ENCODE results near the gene C11orf21. TPM values are rescaled to one million over a fixed set of nuclear protein-coding genes. Genes with fewer than 3 reads are reported as not detected.
A peak's percentile ranks its signal among the peaks of the same experiment; 100 is the strongest.

C11orf21 gene
- total RNA-seq, 1 donor from 2014 or later = 0.10 TPM

DNA sequence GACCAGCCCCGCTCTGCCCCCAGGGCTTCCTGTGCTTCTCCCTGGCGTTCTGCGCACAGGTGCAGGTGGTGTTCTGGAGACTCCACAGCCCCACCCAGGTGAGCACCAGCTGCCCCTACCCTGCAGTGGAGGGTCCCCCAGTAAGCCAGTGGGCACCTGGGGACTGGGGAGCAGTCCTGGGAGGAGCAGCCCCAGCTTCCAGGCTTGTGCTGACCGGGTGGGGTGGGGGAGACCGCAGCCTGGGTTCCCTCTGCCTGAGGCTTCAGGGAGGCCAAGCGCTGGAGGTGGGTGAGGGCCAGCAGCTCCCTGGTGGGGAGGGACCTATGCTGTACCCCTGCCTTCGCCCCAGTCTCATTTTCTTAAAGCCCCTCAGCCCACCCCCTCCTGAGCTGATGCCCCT is 7.0 kb upstream of the C11orf21 start:
- DNase-seq = no peak

DNA sequence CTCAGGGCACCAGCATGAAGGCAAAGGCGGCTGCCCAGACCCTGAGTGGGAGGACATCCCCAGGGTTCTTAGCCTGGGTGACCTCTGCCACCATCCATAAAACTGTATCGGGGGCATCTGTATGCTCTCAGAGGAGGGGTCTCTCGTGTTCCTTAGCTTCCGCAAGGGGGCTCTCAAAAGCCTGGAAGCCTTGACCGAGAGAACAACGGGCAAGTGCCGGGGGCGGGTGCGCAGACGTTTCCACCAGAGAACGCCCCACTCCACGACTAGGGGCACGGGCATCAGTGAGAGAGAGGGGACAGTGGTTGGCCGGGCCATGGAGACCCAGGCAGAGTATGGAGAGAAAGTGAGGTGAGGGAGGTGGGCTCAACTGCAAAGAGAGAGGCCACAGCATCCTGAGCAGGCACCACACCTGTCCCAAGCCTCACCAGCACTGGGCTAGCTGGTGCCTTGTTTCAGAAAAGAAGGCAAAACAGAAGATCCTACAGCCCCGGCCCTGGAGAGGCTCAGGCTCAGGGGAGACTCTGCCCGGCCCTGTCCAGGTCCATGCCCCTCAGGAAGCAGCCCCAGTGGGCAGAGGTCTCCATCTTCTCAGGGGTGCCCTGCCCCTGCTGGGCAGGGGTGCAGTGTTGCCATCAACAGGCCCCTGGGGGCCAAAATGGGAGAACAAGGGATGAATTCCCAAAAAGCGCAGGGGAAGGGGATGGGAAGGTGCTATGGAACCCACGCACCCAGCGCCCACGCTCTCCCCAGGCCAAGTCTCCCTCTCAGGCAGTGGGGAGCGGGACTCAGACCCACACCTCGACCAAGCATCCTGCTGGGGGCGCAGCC is 6.0 kb upstream of the C11orf21 start:
- no peak for DNase-seq

DNA sequence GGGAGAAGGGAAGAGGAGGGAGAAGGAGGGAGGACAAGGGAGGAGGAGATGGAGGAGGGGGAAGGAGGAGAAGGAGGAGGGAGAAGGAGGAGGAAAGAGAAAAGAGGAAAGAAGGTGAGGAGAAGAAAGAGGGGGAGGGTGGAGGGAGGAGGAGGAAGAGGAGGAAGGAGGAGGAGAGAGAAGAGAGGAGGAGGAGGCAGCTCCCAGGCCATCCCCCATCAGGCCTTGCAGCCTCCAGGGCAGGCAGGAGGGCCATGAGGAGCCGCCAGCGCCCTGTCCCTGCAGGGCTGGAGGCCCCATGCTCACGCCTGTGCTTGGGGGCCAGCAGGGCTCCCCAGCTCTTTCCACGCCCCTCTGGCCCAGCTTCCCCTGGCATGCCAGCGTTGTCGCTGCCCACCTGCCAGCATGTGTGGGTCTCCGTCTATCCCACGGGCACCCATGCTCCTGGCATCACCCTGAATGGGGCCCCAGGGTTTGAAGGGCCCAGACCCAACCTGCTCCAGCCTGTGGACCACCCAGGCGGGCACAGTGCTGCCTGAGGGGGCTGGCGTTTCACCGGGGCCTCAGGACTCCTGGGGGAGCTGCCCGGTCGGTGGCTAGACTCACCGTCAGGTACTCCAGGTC is 5.3 kb upstream of the C11orf21 start:
- no peak for DNase-seq

DNA sequence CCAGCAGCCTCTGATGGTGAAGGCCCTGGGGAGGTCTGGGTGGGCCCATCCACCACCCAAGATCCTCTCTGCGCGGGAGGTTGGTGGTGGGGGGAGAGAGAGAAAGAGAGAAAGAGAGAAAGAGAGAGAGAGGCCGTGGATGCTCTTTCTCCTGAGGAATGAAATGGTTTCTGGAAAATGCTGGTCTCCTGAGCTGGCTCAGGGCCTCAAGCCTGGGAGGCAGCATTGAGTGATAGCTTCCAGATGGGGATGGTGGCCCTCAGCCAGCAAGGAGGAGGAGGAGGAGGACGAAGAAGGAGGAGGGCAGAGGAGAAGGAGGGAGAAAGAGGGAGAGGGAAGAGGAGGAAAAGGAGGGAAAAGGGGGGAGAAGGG is 4.7 kb upstream of the C11orf21 start:
- DNase-seq = peak; percentile 92

DNA sequence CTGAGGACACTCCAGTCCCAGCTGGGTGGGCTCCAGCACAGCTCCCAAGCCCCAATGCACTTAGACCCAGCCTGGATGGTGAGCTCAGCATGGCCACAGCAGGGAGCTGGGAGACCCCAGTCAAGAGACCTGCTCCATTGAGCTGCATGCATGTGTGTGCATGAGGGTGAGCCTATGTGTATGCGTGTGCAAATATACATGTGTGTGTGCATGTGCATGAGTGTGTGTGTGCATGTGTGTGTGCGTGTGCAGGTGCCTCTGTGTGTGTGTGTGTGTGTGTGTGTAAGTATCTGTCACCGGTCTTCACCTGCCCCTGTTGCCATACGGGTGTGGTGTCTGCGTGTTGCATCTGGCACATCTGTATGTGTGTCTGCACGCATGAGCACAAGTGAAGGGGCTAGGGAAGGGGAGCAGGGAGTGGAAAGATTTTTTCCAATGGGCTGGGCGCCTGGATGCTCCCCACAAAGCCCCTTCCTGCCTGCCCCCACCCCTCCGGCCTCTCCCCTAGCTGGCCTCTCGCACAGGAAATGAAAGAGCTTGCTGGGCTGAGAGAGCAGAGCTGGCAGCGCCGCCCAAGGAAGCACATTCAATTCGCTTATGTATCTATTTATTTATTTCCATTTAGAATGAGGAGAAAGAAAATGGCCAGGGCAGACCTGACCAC is 4.2 kb upstream of the C11orf21 start:
- peak; percentile 93 for DNase-seq

DNA sequence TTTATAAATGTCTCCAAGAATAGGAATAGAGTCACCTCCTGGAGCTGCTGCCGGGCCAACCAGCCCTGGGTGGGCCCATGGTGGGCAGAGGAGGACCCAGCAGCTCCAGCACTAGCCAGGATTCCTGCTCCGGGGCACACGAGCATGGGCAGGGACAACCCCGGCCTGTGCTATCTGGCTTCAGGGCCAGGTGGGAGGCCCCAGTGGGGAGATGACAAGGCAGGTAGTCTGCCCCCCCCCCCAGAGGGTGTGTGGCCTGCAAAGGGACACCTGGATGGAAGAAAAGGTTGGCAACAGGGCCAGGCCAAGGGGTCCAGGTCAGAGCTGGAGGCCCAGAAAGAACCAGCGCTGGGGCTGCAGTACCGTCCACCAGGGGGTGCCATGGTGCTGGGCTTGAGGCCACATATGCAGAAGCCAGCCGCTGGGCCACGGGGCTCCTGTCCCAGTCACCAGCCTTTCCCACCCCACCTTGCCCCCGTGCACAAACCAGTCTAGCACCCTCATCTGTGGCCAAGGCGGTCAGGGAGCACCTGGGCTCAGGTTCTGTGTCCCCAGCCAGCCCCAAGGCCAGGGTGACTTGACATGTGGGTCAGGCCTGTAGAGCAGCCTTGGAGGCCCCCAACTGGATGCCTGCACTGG is 3.5 kb upstream of the C11orf21 start:
- DNase-seq = peak; percentile 86

DNA sequence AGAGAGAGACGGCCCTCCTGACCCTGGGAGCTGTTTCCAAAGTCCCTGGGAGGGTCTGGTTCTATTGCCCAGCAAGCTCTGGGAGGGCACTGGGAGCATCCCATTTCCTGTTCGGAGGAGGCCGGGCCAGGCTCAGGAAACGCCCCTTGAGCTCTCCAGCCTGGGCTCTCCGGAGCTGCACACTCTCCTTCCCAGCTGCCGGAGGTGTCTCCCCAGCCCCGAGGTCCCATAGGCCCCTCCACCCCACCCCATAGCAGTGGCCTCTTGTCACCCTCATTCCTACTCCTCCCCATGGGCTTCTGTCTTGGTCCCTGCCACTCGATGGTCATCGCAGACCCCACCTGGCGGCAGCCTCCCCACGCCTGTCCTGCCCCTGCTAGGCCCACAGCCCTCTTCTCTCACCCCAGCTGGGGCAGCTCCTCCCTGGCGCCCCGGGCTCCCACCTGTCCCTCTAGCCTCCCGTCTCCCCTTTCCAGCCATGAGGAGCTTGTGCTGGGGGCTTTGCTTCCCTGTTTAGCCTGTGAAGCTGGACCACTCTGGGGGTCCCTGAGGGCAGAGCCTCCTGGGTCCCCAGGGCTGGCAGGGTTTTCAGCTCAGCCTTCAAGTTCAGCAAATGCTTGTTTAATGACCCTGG is 2.9 kb upstream of the C11orf21 start:
- DNase-seq = no peak

DNA sequence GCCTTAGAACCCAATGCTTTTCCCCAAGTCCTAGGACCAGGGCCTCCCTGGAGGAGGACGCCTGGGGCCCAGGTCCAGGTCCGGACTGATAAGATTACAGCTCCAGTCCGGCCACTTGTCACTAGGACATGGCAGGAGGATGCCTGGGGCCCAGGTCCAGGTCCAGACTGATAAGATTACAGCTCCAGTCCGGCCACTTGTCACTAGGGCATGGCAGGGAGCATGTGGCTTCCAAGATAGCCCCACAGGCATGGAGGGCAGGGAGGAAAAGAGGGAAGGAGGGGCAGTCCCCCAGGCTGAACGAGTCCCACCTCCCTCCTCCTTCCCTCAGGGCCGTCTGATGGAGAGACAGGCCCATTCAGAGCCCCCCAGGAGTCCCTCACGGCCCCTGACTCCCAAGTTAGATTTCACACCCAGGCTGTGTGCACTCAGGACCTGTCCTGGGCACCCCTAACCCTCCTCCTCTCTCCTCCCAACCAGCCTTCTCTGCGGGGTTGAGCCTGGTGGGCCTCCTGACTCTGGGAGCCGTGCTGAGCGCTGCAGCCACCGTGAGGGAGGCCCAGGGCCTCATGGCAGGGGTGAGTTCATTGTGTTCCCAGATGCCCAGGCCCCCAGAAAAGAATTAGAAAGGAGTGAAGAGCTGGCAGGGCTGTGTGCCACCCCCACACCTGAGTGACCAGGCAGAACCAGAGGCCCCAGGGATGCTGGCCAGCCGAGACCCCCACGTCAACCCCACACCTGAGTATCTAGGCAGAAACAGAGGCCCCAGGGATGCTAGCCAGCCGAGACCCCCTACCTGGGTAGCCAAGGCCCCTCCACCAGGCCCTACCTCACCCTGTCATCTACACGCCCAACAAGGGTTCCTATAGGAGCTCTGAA is 2.1 kb upstream of the C11orf21 start:
- DNase-seq = no peak

DNA sequence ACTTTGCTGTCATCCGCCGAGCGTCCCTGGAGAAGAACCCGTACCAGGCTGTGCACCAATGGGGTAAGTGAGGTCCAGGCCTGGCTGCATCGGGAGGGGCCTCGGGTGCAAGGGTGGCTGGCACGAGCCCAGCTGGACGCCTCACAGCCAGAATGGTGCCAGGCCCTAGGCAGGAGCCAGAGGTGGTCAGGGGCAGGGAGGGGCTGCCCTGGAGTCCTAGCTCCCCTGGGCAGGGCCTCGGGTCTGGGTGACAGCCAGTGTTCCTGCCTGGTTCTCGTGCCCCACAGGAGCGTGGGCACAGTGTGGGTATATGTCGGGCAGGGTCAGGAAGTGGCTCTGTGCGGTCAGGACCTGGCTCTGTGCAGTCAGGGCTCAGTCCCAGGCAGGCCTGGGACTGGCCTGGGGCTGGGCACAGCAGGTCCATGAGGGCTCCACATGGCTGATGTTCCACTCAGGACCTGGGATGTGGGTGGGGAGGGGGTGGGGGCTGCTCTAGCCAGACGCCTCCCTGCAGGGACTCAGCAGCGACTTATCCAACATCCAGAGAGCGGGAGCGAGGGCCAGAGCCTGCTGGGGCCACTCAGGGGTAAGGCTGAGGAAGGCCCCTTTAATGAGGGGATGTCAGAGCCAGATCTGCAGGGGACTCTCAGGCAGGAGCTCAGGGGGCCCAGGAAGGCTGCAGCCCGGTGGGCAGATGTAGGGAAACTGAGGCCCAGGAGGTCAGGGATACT is 1.3 kb upstream of the C11orf21 start:
- no peak for DNase-seq

DNA sequence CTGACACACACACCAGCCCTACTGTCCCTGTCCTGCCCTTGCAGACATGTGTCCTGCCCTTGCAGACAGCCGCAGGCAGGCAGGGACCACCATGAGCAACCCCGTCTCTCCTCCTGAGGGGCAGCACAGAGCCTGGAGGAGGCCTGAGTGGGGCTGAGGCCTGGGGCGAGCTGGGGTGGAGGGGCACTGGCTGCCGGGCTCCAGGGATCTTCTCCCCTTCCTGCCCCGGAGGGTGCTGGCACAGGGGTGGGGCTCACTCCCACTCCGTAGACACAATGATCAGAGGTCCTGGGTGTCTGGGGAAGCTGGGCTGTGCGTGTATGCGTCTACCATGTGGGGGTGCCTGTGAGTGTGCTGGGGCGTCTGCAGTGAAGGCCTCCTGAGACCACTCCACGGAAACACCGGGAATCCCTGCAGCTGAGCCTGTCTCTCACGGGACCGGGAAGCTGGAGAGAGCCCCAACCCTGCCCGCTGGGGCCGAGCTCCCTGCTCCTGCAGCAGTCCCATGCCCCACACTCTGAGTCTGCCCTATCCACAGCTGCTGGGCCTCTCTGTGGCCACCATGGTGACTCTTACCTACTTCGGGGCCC is 683 bp upstream of the C11orf21 start:
- DNase-seq = no peak

DNA sequence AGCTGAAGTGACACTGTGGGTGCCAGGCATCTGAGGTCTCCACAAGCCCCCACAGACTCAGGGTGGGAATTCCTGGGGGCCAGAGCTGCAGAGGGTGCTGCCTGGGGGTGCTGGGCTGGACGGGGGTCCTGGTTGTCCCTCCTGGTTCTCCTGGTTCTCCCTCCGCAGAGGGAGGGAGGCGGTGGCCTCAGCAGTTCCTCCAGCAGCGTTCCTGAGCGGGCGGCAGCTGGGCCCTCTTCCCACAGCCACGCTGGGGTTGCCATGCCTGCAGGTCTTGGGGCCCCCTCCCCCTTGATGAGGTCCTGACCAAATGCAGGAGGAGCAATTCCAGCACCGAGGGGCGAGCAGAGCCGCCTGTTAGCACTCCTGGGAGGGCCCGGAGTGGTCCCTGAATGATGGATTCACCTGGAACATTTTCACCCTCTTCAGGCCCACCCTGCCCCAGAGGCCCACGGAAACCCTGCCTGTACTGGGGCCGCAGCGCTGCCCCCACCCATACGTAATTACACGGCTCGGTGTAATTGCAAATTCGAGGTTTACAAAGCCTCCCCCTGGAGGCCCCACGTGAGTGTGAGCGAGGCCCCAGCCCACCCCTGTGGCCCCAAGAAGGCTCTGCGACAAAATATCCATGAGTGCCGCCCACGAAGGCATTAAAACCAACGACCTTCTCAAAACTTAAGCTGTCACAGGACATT is 635 bp downstream of the C11orf21 start:
- no peak for DNase-seq

DNA sequence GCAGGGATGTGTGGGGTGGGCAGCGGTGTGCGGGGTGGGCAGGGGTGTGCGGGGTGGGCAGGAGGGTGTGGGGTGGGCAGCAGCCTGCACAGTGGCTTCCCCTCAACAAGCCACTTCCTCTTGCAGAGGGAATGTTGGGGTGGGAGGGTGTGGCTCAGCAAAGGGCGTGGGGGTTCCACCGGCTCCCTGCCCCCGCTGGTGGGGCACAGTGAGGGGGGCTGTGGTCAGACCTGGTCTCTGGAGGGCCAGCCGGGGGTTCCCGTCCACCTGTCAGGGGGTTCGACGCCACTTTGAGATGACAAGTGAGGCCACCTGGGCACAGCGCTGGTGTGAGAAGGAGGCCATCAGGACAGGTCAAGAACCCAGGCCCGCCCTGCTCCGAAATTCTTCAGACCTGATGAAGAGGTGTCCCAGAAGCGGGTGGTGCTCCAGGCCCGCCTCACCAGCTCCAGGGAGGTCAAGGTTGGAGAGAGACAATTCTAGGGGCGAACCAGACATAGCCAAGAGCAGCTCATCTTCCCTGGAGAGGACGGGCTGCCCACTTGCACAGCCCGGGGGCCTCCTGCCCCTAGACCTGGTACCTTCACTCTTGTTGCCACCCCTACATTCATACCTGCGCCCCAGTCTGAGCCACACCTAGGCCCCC is 1.3 kb downstream of the C11orf21 start:
- no peak for DNase-seq

DNA sequence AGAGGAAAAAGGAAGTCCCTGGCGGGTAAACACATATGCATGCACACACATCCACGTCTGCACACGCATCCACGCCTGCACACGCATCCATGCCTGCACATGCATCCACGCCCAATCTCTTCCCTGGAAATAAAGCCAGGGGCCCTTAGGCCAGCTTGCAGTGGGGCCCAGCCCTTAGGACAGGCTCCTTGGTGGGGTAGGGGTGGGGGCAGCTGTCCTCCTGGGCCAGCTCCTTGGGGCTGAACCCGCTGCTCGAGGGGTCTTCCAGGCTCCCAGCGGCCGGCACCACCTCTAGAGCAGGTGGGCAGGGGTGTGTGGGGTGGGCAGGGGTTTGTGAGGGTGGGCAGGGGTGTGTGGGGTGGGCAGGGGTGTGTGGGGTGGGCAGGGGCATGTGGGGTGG is 1.9 kb downstream of the C11orf21 start:
- DNase-seq = no peak

DNA sequence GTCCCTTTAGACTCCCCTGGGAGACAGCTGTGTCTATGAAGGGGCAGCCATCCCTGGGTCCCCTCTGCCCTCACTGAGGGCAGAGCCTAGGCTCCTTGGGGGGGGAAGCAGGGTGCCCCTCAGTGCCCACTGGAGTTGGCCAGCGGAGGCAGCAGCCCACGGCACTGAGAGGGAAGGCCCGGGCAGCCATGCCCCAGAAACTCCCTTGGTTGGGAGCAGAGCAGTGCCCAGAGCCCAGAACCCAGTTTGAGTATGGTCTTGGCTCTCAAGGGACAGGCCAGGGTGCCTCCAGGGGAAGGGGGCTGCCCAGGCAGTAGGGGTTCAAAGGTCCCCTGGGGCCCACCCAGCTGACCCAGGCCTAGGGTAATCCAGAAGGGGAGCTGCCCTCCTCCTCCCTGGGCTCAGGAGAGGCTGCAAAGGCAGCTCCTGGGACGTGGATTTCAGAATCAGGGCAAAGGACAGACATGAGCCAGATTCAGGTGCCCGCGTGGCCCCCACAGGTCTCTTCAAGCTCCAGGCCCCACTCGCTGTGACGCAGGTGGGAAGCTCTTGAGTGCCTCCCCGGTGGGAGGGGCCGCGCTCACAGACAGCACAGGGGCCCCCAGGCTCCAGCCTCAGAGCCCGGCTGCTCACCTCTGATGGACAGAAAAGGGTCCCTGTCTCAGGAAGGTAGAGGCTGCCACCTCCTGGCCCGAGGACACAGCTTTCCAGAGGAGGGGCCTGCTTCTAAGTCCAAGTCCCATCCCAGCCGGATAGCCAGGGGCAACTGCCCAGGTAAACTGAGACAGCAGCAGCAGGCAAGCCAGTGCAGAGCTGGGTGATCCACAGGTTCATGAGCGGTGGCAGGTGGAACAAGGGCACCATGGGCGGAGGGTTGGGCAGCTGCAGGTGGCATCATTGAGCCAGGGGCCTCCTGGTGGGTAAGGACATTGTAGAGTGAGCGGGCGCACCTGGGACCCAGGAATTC is 2.6 kb downstream of the C11orf21 start:
- peak; percentile 51 for DNase-seq

DNA sequence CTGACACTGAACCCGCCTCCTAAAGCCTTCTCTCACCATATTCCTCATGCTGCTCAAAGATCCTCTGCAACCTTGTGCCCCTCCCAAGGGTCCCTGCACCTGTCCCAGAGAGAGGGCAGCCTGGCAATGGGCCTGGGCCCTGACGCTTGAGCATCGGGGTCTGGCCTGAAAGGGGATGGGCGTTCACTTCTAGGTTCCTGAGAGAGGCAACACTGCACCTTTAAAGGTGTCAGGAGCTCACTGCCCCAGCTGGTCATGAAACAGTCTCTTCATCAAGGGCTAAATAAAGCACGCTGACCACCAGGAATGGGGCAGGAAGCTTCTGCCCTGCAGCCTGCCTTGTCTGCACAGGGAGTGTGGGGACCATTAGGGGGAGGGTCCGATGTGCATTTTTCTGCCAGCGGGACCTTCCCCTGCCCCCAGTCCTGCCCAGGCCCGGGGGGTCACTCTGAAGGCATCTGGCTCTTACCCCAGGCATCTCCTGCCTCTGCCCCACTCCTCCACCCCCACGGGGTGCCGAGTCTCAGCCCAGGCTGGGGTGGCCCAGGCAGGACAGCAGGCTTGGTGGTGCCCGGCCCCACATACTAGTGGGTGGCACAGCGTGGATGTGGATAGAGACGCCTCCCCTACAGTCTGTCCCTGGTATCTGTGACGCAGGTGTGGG is 3.5 kb downstream of the C11orf21 start:
- DNase-seq = no peak

DNA sequence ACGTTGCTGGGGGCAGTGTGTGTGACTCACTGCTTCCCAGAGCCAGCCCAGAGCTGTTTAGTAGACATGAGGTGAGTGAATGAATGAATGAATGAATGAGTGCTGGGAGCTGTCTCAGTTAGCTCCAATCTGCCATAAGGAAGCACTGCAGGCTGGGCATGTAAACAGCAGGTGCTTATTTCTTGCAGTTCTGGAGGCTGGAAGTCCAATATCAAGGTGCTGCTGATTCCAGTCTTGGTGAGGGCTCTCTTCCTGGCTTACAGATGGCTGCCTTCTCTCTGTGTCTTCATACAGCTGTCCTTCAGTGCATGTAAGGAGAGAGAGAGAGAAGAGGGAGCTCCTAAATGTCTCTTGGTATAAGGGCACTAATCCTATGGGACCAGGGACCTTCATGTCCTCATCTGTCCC is 4.1 kb downstream of the C11orf21 start:
- DNase-seq = no peak

DNA sequence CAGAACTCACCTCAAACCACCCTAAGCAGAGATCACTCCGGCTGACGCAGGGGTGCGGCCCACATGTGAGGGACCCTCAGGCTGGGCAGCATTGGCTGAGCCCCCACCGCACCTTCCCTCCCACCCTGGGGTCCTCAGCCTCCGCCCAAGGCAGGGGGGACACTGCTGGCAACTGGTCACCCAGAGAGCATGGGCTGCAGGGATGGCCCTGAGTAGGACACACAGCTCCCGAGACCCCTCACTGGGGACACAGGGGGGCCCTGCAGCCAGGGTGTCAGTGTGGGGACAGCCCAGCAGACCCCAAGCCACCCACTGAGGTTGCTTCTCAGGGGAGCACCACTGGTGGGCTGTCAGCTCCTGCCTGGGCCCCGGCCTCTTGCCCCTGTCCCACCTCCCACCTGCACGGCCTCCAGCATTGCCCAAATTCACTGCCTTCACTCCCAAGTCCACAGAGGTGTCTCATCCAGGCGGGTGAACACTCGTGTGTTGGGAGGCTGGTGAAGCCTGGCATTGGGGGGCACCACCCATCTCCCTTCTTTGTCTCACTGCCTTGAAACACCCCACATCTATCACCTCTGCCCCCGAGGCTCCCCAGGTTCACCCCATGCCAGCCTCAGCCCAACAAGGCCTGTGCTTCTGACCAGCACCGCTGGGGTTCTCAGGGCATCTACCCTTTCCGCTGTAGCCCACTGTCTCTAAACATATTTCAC is 4.7 kb downstream of the C11orf21 start:
- DNase-seq = no peak

Data from tongue (tissue), 2 donors.